Muscle layer of duodenum (tissue), 2 donors: ENCODE measurements around the gene LRP3.

Experiments used
- H3K27ac ChIP-seq: one replicate; pipeline ENCODE4 v1.7.0; 2013; ENCODE audit warnings: mild to moderate bottlenecking, low read length
- H3K27me3 ChIP-seq: one replicate; pipeline ENCODE4 v1.7.0; 2013; ENCODE audit warnings: low read depth, mild to moderate bottlenecking, control low read depth, low read length
- H3K36me3 ChIP-seq, 2 donors: one replicate each; pipeline ENCODE4 v1.7.0; 2013; ENCODE audit warnings: low read length in 2 of 2, control low read depth in 1 of 2, mild to moderate bottlenecking in 1 of 2; ENCODE audit not compliant: insufficient read depth in 2 of 2, control insufficient read depth in 1 of 2
- H3K4me1 ChIP-seq, 2 donors: one replicate each; pipeline ENCODE4 v1.7.0; 2013; ENCODE audit warnings: low read length in 2 of 2, mild to moderate bottlenecking in 2 of 2, control low read depth in 1 of 2, moderate library complexity in 1 of 2; ENCODE audit not compliant: insufficient read depth in 2 of 2, control insufficient read depth in 1 of 2
- H3K4me3 ChIP-seq, 2 donors: one replicate each; pipeline ENCODE4 v1.7.0; 2013; ENCODE audit warnings: low read length in 2 of 2, low read depth in 1 of 2, mild to moderate bottlenecking in 1 of 2
- H3K9me3 ChIP-seq, 2 donors: one replicate each; pipeline ENCODE4 v1.7.0; 2013; ENCODE audit warnings: low read length in 2 of 2, control low read depth in 1 of 2, mild to moderate bottlenecking in 1 of 2; ENCODE audit not compliant: control insufficient read depth in 1 of 2
- donor health status: healthy.

Gene LRP3

DNA sequence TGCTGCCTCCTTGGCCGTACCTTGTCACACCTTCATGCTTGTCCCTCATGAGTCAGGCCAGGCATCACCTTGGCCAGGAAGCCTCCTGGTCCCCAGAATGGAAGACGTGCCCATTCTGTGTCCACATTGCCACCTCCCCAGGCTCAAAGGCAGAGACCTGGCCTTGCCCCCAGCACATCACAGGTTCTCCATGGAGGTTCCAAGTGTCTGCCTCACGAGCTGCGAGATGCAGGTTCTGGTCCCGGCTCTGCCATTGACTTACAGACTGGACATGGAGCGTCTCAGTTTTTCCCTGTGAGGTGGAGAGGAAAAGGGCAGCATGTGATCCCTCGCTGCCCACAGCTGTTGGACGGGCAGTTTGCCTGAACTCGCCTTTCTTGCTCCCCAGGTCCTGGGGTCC lies 40.6 kb downstream of the LRP3 start:
- Histone ChIP-seq H3K27me3 (no peaks in the 10 kb centered on the region), H3K4me3 (no peak overlapping the region), H3K36me3 (no peaks in the 10 kb centered on the region), H3K27ac (no peak overlapping the region), H3K4me1 (peaks cover 0 to 3% of the 10 kb centered on the region in 2 donors), H3K9me3 (peaks cover 0 to under 1% of the 10 kb centered on the region in 2 donors)

DNA sequence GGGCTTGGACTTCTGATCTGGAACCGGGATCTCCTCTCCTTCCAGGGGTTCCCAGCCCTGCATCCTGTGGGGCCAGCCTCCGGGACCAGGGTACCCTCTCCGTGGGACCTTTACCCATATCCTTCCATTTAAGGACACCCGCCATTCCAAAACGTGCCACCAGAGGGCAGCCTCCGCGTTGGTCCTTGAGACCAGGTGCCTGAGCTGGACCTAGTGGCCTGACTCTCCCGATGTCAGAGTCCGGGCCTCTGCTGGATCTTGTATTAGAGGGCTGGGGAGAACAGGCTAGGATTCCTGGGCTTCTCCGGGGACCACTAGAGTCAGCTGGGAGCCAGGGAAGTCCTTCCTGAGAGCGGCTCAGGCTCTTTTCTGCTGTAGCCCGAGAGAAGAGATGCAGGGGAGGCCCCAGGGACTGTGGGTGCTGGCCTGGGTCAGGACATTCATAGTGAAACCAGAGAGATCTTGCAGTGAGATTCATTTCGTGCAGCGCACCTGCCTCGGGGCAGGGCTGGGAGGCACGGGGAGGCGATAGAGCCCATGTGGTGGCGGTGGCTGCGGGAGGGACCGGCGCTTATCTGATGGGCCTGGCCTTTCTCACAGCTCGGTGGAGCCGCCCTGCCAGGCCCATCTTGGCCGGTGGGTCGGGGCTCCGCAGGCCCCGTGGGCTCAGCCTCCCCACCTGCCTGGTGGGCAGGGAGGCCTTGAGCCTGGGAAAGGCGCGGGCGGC lies 41.3 kb downstream of the LRP3 start:
- H3K9me3 ChIP-seq = no peaks in the 10 kb centered on the region
- H3K36me3 ChIP-seq = no peaks in the 10 kb centered on the region
- H3K4me3 ChIP-seq = no peak overlapping the region
- no peak overlapping the region for H3K27ac ChIP-seq
- H3K27me3 ChIP-seq = no peaks in the 10 kb centered on the region
- H3K4me1 ChIP-seq = peaks cover 0 to 3% of the 10 kb centered on the region in 2 donors

DNA sequence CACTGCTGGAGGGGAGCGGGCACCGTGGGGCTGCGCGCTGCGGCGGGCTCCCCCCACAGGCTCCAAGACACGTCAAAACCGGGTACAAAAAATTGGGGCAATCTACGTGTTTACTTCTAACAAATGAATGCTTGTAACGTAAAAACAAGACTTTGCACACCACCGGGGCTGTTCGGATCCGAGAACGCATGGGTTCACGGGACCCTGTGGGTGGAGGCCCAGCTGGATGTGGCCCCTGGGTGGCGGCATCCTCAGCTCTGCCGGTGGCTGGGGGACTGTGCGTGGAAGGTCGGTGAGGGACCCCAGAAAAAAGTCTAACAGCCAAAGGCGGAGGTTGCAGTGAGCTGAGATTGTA lies 41.8 kb downstream of the LRP3 start:
- H3K4me1 ChIP-seq = peaks cover 0 to 3% of the 10 kb centered on the region in 2 donors
- H3K9me3 ChIP-seq = no peaks in the 10 kb centered on the region
- H3K27ac ChIP-seq = no peak overlapping the region
- no peaks in the 10 kb centered on the region for H3K36me3 ChIP-seq
- no peak overlapping the region for H3K4me3 ChIP-seq
- H3K27me3 ChIP-seq = no peaks in the 10 kb centered on the region

DNA sequence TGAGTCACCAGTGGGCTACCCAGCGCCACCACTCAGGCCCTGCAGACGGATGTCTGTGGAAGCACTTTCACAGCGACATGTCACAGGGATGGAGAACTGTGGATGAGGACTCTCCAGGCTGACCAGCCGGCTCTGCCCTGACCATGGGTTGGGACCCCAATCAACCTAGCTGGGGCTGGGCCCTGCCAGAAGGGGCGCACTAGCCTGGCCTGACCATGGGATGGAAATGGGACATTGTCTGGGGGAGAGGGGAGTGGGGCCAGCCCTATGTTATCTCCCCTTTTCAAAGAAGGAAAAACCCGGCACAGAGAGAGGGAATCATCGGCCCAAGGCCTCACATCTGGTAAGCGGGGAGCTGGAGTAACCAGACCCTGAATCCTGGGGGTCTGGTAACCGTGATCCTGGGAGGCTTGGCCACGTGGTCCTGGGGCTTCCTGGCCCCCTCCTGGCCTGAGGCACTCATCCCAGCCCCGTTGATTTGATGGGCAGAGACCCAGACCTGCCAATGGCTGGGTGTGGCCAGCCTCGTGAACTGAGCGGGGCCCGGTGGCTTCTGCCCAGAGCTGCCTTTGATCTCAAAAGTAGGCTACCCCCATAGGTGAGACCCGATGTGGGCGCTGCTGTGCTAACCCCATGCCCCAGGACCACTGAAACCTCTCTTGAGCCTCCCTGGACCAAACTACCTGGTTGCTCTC lies 42.7 kb downstream of the LRP3 start:
- H3K36me3 ChIP-seq = no peaks in the 10 kb centered on the region
- H3K4me3 ChIP-seq = no peak overlapping the region
- H3K27ac ChIP-seq = no peak overlapping the region
- peaks cover 0 to 9% of the 10 kb centered on the region in 2 donors for H3K4me1 ChIP-seq
- H3K9me3 ChIP-seq = no peaks in the 10 kb centered on the region
- H3K27me3 ChIP-seq = no peaks in the 10 kb centered on the region

DNA sequence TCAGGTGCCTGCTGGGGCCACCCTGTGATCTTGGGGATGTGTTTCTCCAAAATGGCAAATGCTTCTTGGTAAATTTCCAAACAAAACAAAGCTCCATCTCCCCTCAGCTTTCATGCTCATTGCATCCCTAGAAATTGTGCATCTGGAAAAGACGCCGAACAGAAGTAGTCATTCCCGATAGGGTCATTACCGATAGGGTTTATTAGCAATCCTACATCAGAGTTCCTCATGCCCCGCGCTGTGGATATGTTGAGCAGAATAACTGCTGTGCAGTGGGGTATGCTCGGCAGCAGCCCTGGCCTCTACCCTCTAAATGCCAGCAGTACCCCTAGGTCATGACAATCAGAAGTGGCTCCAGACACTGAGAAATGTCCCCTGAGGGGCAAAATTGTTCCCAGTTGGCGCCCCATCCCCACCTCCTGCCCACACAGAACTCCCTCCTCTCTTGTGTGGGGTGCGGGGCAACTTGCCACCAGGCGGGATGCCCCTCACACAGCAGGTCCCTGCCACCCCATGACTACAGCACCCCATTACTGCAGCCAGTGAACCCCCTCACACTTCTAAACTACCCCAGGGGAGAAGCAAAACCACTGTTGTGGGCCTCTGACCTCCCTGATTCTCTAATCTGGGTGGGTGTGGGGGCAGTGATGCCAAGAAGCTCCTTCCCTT lies 44.5 kb downstream of the LRP3 start:
- no peaks in the 10 kb centered on the region for H3K9me3 ChIP-seq
- H3K36me3 ChIP-seq = no peaks in the 10 kb centered on the region
- H3K27ac ChIP-seq = no peak overlapping the region
- peaks cover 0 to 9% of the 10 kb centered on the region in 2 donors for H3K4me1 ChIP-seq
- no peaks in the 10 kb centered on the region for H3K27me3 ChIP-seq
- no peak overlapping the region for H3K4me3 ChIP-seq

DNA sequence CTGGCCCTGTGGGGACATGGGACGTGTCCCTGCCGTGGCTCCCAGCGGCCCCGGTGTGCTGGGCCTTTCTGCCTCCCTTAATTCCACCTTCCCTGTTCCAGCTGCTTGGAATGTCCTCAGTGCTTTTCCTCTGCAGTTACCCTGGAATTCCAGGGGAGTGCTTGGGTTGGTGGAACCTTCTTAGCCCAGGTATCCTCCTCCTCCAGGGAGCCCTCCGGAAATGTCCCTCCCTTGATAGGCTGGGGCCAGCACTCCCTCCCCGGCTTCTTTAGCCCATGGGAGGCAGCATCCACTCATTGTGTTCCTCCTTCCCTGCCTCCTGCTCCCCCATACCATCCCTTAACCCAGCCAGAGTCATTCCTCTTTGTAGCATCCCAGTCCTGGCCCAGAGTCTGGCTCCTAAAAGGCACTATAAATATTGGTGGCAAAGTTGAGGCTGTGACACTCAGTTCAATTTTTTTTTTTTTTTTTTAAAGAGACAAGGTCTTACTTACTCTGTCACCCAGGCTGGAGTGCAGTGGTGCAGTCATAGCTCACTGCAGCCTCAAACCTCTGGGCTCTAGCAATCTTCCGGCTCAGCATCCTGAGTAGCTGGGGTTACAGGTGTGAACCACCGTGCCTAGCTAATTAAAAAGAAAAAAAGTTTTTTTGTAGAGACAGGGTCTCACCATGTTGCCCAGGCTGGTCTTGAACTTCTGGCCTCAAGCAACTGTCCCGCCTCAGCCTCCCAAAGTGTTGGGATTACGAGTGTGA lies 45.3 kb downstream of the LRP3 start:
- Histone ChIP-seq H3K4me1 (peaks cover 0 to 9% of the 10 kb centered on the region in 2 donors), H3K4me3 (no peak overlapping the region), H3K27ac (no peak overlapping the region), H3K9me3 (no peaks in the 10 kb centered on the region), H3K36me3 (no peaks in the 10 kb centered on the region), H3K27me3 (no peaks in the 10 kb centered on the region)

DNA sequence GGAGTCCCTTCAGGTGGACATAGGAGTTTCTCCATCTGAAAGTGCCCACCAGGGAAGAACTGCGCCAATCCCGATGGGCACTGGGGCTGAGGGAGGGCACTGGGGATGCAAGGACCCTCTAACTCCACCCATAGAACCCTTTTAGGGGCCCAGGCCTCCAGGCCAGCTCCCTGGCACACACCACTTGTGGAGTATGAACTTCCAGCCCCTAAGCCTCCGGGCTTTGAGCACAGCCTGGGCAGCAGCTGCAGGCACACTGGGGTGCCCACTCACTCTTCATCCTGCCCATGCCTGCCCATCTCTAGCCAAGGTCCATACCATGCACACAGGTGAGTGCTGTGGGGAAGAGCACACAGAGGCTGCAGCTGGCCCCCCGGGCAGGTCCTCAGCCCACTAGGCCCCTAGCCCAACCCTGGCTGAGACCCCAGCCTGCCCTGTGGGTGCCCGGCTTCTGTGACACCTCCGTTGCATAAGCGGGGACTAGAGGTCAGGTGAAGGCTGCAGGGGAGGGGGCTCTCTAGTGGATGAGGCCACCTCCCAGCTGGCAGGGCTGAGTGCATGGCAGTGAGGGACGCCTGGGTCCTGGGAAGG lies 46.1 kb downstream of the LRP3 start:
- peaks cover 0 to 9% of the 10 kb centered on the region in 2 donors for H3K4me1 ChIP-seq
- no peak overlapping the region for H3K4me3 ChIP-seq
- H3K27me3 ChIP-seq = no peaks in the 10 kb centered on the region
- no peaks in the 10 kb centered on the region for H3K36me3 ChIP-seq
- no peaks in the 10 kb centered on the region for H3K9me3 ChIP-seq
- no peak overlapping the region for H3K27ac ChIP-seq

DNA sequence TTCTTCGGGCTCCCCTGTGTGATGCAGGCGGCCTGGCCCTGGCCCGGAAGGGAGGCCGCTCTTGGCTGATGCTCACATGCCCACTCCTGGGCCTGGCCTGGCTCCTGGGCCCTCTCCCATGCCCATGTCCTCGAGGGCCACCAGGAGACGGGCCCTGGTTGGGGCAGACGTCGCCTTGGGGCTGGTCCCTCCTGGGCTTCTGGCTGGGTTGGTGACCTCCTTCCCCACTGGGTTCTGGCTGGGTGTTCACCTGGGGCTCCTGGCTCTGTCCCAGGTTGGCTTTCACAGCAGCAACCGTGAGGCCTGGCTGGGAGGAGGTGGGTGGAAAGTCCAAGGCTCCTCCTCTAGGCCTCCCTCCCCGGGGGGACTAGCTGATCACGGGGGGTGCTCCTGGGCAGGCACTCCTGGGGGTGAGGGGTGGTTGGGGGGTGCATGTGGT lies 47.0 kb downstream of the LRP3 start:
- no peaks in the 10 kb centered on the region for H3K27me3 ChIP-seq
- no peaks in the 10 kb centered on the region for H3K36me3 ChIP-seq
- H3K4me3 ChIP-seq = no peak overlapping the region
- no peak overlapping the region for H3K27ac ChIP-seq
- H3K9me3 ChIP-seq = no peaks in the 10 kb centered on the region
- peaks cover 0 to 6% of the 10 kb centered on the region in 2 donors for H3K4me1 ChIP-seq

DNA sequence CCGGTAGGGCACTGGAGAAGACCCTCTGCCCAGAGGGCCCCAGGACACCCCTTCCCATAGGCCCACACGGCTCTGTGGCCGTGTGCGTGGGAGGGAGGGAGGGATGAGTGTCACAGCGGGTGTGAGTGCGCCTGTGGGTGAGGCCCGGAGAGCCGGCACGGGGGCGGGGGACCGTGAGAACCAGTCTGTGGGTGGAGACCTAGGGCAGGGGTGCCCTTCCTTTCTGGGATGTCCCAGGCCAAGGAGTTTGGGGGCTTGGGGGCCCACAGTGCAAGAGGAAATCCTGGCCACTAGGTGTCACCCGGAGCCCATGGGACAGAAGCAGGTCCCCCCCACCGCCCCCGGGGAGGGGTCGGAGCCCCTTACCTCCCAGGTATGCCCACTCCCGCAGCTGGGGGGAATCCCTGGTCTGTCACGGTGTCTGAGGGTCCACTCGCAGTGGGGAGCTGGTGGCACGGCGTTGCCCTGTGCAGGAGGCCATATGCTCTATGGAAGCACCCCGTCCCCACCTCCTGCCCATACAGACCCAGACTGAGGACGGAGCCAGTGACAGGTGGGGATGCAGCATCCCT lies 47.5 kb downstream of the LRP3 start:
- Histone ChIP-seq H3K27me3 (no peaks in the 10 kb centered on the region), H3K36me3 (no peaks in the 10 kb centered on the region), H3K4me1 (peaks cover 3 to 6% of the 10 kb centered on the region in 2 donors), H3K4me3 (no peak overlapping the region), H3K27ac (no peak overlapping the region), H3K9me3 (no peaks in the 10 kb centered on the region)

DNA sequence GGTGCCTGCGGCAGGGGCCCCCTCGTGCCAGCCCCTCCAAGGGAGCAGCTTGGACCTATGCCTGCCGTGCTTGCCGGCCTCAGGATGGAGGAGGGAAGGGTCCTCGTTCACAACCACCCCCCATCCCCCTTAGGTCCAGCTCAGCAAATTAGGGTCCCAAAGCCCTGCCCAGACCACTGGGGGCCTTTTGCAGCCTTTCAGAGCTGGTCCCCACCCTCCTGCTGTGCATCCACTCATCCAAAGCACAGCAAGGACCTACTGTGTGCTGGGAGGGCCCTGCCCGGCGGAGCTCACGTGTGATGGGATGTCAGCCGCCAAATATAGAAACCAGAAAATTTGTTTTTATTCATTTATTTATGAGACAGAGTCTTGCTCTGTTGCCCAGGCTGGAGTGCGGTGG lies 48.0 kb downstream of the LRP3 start:
- Histone ChIP-seq H3K27ac (no peak overlapping the region), H3K36me3 (no peaks in the 10 kb centered on the region), H3K4me1 (peaks cover 3 to 6% of the 10 kb centered on the region in 2 donors), H3K27me3 (no peaks in the 10 kb centered on the region), H3K9me3 (no peaks in the 10 kb centered on the region), H3K4me3 (no peak overlapping the region)
